OCI-LY3 (cell line): ENCODE data around the gene STYK1.

Experiments used
- CTCF ChIP-seq: fragments of 200-600, 300-600 bp; sonication (generic); IDR thresholded peaks from 2 replicates; pipeline ENCODE4 v1.5.1; 2014; ENCODE audit warnings: antibody characterized with exemption, low read length, low read depth
- EZH2phosphoT487 ChIP-seq: fragments of 200-600 bp; shearing (Covaris generic); IDR thresholded peaks from 2 replicates; pipeline ENCODE4 v1.6.1; 2018; ENCODE audit warnings: antibody characterized with exemption, mixed run types, low read depth

DNA sequence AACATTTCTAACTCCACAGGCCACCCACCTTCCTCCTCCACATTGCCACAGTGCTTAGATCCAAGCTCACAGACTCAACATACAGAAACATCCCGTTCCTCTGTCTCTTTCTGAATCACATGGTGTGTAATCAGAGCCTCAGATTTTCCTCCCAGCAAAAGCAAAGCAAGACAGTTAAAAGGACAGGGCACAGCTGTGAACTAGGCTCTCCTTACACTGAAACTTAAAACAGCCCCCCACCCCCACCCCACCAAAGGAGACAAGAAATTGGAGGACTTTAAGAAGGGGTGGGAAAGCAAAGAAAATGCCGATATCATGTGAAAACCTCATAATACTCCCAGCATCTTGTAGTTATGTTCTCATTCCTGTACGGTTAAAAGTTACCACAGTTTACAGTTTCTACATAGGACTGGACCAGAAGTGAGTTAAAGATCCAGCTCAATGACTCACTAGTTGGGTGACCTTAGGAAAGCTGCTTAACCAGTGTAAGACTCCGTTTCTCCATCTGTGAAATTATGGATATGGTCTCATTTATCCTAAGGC lies 44.5 kb upstream of the STYK1 start:
- no peak for TF ChIP-seq CTCF
- TF ChIP-seq EZH2phosphoT487: no peak
